ENCODE data around the gene ZNF593OS.

Gene ZNF593OS

GRCh38 chr1:26158271-26158907 lies 13.2 kb downstream of the ZNF593OS start:
- TF ChIP-seq CTCF (IDR thresholded peaks at IDR 0.05; ENCODE audit: borderline replicate concordance, control extremely low read depth, extremely low read depth, insufficient read depth, missing control alignments), result no peak
- in situ Hi-C loops (cut with MboI; ENCODE audit: low sequenced_read_pairs, unreplicated experiment), result no loop called here
- DNase-seq (ENCODE audit: low spot score), result no peak

GRCh38 chr1:26156285-26157038 lies 15.2 kb downstream of the ZNF593OS start:
- in situ Hi-C loops (cut with MboI; ENCODE audit: low sequenced_read_pairs, unreplicated experiment), result no loop called here
- no peak for TF ChIP-seq CTCF (IDR thresholded peaks at IDR 0.05; ENCODE audit: borderline replicate concordance, control extremely low read depth, extremely low read depth, insufficient read depth, missing control alignments)

GRCh38 chr1:26155370-26156284 lies 16.0 kb downstream of the ZNF593OS start:
- TF ChIP-seq CTCF (IDR thresholded peaks at IDR 0.05; ENCODE audit: borderline replicate concordance, control extremely low read depth, extremely low read depth, insufficient read depth, missing control alignments), result no peak
- no peak for DNase-seq (ENCODE audit: low spot score)
- in situ Hi-C loops (cut with MboI; ENCODE audit: low sequenced_read_pairs, unreplicated experiment), result no loop called here

More at GRCh38 chr1:26156285-26157038, 15.2 kb downstream of the ZNF593OS start:
- DNase-seq (ENCODE audit: low spot score), result no peak

GRCh38 chr1:26154750-26155149 lies 16.9 kb downstream of the ZNF593OS start:
- in situ Hi-C loops (cut with MboI; ENCODE audit: low sequenced_read_pairs, unreplicated experiment), result no loop called here

GRCh38 chr1:26153966-26154532 lies 17.6 kb downstream of the ZNF593OS start:
- in situ Hi-C loops (cut with MboI; ENCODE audit: low sequenced_read_pairs, unreplicated experiment), result no loop called here
- TF ChIP-seq CTCF (IDR thresholded peaks at IDR 0.05; ENCODE audit: borderline replicate concordance, control extremely low read depth, extremely low read depth, insufficient read depth, missing control alignments), result no peak
- DNase-seq (ENCODE audit: low spot score), result no peak

More at GRCh38 chr1:26154750-26155149, 16.9 kb downstream of the ZNF593OS start:
- no peak for DNase-seq (ENCODE audit: low spot score)
- no peak for TF ChIP-seq CTCF (IDR thresholded peaks at IDR 0.05; ENCODE audit: borderline replicate concordance, control extremely low read depth, extremely low read depth, insufficient read depth, missing control alignments)

GRCh38 chr1:26148887-26149286 lies 22.7 kb downstream of the ZNF593OS start:
- no peak for TF ChIP-seq CTCF (IDR thresholded peaks at IDR 0.05; ENCODE audit: borderline replicate concordance, control extremely low read depth, extremely low read depth, insufficient read depth, missing control alignments)
- DNase-seq (ENCODE audit: low spot score), result no peak

More at GRCh38 chr1:26148887-26149286, 22.7 kb downstream of the ZNF593OS start:
- in situ Hi-C loops (cut with MboI; ENCODE audit: low sequenced_read_pairs, unreplicated experiment), result loop anchor here (5.0 kb wide), 1 partner anchor 42 kb away; no protein-coding TSS in a partner anchor

Measured in GM13976 (cell line).